Mucosa of descending colon (tissue), 3 donors: ENCODE results near the gene FREM1. TPM values are rescaled to one million over a fixed set of nuclear protein-coding genes. Genes with fewer than 3 reads are reported as not detected.

Experiments used
- ATAC-seq: fragments of 200-7000 bp; cut with Tn5 transposase; one replicate; pipeline ENCODE4 v1.9.1; 2020; ENCODE audit warnings: mild to moderate bottlenecking, moderate library complexity
- DNase-seq, 3 donors: peaks; one replicate each; pipeline ENCODE4 v3.0.0-alpha.2; 2020
- H3K36me3 ChIP-seq: fragments of 200-600 bp; one replicate; pipeline ENCODE4 v1.8.0; 2021; ENCODE audit warnings: low read depth, mild to moderate bottlenecking
- H3K4me1 ChIP-seq: fragments of 200-600 bp; one replicate; pipeline ENCODE4 v1.8.0; 2021; ENCODE audit warnings: low read depth, mild to moderate bottlenecking
- H3K4me3 ChIP-seq: fragments of 200-600 bp; one replicate; pipeline ENCODE4 v1.8.0; 2021; ENCODE audit warnings: mild to moderate bottlenecking
- H3K9me3 ChIP-seq: fragments of 200-600 bp; one replicate; pipeline ENCODE4 v1.8.0; 2021; ENCODE audit warnings: mild to moderate bottlenecking
- CTCF ChIP-seq: fragments of 200-600 bp; IDR thresholded peaks from one replicate; pipeline ENCODE4 v1.8.0; 2022; ENCODE audit warnings: antibody characterized with exemption, mild to moderate bottlenecking
- intact Hi-C, 2 donors: fragments of 100-400 bp; cut with DNase I in 1 of 2; cut with micrococcal nuclease in 1 of 2; formaldehyde crosslinking; loops; one replicate each; pipeline versions ENCODE4 v1.11.0 to v1.11.1; 2022; cut with DNase I, micrococcal nuclease
- total RNA-seq, 3 donors: library from RNA; stranded (reverse); fragmentation: NEBNext Ultra II Directional in 2 of 3; extraction: Animal tissue kit (Norgen Biotek cat#: 25700) in 2 of 3; gene quantifications; one replicate each; pipeline versions ENCODE4 v1.2.1 to v1.2.4, GENCODE V29; 2021 to 2023
- donor health status: DM: no; HTN: no; CAD: no; lungs with moderate emphysema.
- donor health status: DM: no; HTN: no; CAD: no.
- donor health status: DM: no; HTN: yes; CAD: no.

FREM1 gene
- total RNA-seq, 3 donors from 2014 or later = 1.4 to 21.2 (median 1.4) TPM

- TF ChIP-seq CTCF = no peak
- intact Hi-C loops = no loop called here
- H3K4me1 ChIP-seq = no peaks in the 10 kb centered on the region
- DNase-seq (no peak), ATAC-seq (no peak)
- H3K4me3 ChIP-seq = no peak overlapping the region
- no peaks in the 10 kb centered on the region for H3K36me3 ChIP-seq
- no peaks in the 10 kb centered on the region for H3K9me3 ChIP-seq
These were observed 31.5 kb upstream of the FREM1 start for GRCh38 chr9:14941501-14942405.

GRCh38 chr9:14939378-14939777, 29.1 kb upstream of the FREM1 start:
- H3K9me3 ChIP-seq = no peaks in the 10 kb centered on the region
- intact Hi-C loops = no loop called here
- ATAC-seq = no peak
- no peaks in the 10 kb centered on the region for H3K4me1 ChIP-seq
- no peak for DNase-seq
- no peaks in the 10 kb centered on the region for H3K36me3 ChIP-seq
- no peak for TF ChIP-seq CTCF
- no peak overlapping the region for H3K4me3 ChIP-seq

GRCh38 chr9:14937216-14937615, 27.0 kb upstream of the FREM1 start:
- H3K36me3 ChIP-seq = no peaks in the 10 kb centered on the region
- no peak for TF ChIP-seq CTCF
- no peaks in the 10 kb centered on the region for H3K4me1 ChIP-seq
- intact Hi-C loops = no loop called here
- ATAC-seq (no peak), DNase-seq (no peak)
- no peak overlapping the region for H3K4me3 ChIP-seq
- no peaks in the 10 kb centered on the region for H3K9me3 ChIP-seq

GRCh38 chr9:14936491-14936890, 26.3 kb upstream of the FREM1 start:
- intact Hi-C loops = no loop called here
- Histone ChIP-seq H3K36me3 (no peaks in the 10 kb centered on the region), H3K9me3 (no peaks in the 10 kb centered on the region), H3K4me1 (no peaks in the 10 kb centered on the region), H3K4me3 (no peak overlapping the region)
- ATAC-seq (no peak), DNase-seq (no peak)
- TF ChIP-seq CTCF = no peak

- no peak for DNase-seq
- intact Hi-C loops = no loop called here
These were observed 25.7 kb upstream of the FREM1 start for GRCh38 chr9:14935964-14936363.

More at GRCh38 chr9:14935964-14936363, 25.7 kb upstream of the FREM1 start:
- ATAC-seq = no peak
- no peaks in the 10 kb centered on the region for H3K9me3 ChIP-seq
- H3K36me3 ChIP-seq = no peaks in the 10 kb centered on the region
- no peak for TF ChIP-seq CTCF
- no peak overlapping the region for H3K4me3 ChIP-seq
- H3K4me1 ChIP-seq = no peaks in the 10 kb centered on the region
